T-helper 1 cell treated with Interleukin-12 subunit alpha and Interleukin-12 subunit beta and Interleukin-4 antibody, amounts not matched to agents 30 μg/mL and 1 μg/mL, for 36 hours (primary cell): Measurements from ENCODE around the gene SKA1.
"Not testable (repeated sequence)": the region's sequence is repeated elsewhere in the genome, so short reads cannot be mapped to it uniquely, and the experiment has no call there.

Source experiments
- H3K27ac Mint-ChIP-seq: one replicate; pipeline ENCODE4 v1.8.0; 2021; ENCODE audit warnings: mild to moderate bottlenecking, mixed read lengths
- H3K27me3 Mint-ChIP-seq: one replicate; pipeline ENCODE4 v1.8.0; 2021; ENCODE audit warnings: low read depth, mixed read lengths
- H3K36me3 Mint-ChIP-seq: one replicate; pipeline ENCODE4 v1.8.0; 2021; ENCODE audit warnings: low read depth, mixed read lengths
- H3K4me1 Mint-ChIP-seq: one replicate; pipeline ENCODE4 v1.8.0; 2021; ENCODE audit warnings: low read depth, mixed read lengths
- H3K4me3 Mint-ChIP-seq: one replicate; pipeline ENCODE4 v1.8.0; 2021; ENCODE audit warnings: mild to moderate bottlenecking, moderate library complexity, mixed read lengths
- H3K9me3 Mint-ChIP-seq: one replicate; pipeline ENCODE4 v1.8.0; 2021; ENCODE audit warnings: mixed read lengths

Gene SKA1

DNA sequence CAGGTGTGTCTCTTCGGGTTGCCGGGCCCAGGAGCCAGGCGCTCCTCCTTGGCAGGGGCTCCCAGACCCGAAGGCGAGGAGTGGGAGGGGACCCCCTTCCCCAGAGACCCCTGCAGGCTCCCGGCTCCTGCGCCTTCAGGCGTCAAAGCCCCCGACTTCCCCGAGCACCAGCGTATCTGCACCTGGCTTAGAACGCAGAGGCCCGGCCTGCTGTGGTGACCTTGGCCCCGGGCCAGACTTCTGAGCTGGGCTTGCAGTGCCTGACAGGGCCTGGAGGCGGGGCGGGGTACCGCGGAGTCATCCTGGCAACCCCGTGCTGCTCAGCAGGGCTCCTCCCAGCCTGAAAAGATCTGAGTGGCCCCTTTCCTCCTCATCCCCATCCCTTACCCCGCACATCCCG is 27.0 kb downstream of the SKA1 start:
- H3K27ac Mint-ChIP-seq = no peak overlapping the region
- H3K4me1 Mint-ChIP-seq = no peaks in the 10 kb centered on the region
- peaks cover 69% of the 10 kb centered on the region for H3K27me3 Mint-ChIP-seq
- no peaks in the 10 kb centered on the region for H3K36me3 Mint-ChIP-seq
- H3K9me3 Mint-ChIP-seq = no peaks in the 10 kb centered on the region
- no peak overlapping the region for H3K4me3 Mint-ChIP-seq

DNA sequence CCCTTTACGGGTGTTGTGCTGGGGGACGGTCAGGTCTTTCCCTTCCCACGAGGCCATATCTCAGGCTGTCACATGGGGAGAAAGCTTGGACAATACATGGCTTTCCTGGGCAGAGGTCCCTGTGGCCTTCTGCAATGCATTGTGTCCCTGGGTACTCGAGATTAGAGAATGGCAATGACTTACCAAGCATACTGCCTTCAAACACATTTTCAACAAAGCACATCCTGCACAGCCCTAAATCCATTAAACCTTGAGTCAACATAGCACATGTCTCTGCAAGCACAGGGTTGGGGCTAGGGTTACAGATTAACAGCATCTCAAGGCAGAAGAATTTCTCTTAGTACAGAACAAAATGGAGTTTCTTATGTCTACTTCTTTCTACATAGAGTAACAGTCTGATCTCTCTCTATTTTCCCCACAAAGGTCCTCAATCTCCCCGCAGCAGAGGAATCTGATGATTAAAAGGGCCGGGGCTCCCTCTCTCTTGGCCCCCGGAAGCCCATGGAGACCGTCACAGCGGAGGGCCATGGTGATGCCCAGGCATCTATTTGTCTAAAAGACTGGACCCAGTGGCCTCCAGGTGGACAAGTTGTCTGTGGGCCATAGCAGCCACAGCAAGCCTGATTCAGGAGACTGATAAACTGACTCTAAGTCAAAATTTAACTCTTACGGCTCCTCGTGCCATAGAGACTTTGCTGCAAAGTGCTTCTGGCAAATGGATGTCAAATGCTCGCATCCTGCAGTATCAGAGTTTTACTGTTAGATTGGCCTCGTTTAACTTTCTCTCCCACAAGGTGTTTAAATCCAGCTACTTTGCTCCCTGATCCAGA is 30.1 kb downstream of the SKA1 start:
- H3K27me3 Mint-ChIP-seq = peaks cover 68% of the 10 kb centered on the region
- H3K4me1 Mint-ChIP-seq, H3K4me3 Mint-ChIP-seq: not testable (repeated sequence)

DNA sequence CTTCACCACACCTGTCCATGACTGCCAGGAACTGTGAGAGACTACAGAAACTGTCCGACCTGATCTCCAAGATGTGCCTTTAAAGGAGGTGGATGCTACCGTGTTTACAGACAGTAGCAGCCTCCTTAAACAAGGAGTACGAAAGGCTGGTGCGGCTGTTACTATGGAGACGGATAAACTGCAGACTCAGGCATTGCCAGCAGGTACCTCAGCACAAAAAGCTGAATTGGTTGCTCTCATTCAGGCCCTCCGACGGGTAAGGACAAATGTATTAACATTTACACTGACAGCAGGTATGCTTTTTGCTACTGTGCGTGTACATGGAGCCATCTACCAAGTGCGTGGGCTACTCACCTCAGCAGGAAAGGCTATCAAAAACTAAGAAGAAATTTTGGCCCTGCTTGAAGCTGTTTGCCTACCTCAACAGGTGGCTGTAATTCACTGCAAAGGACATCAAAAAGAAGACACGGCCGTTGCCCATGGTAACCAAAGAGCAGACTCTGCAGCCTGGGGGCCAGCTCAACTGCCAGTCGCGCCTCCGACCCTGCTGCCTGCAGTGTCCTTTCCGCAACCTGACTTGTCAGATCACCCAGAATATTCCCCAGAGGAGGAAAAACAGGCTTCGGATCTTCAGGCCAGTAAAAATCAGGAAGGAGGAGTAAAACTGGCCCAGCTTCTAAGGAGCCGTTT is 30.9 kb downstream of the SKA1 start:
- H3K27me3 Mint-ChIP-seq = peaks cover 67% of the 10 kb centered on the region
- no peak overlapping the region for H3K27ac Mint-ChIP-seq
- H3K4me3 Mint-ChIP-seq = no peak overlapping the region
- no peaks in the 10 kb centered on the region for H3K4me1 Mint-ChIP-seq
- H3K36me3 Mint-ChIP-seq = no peaks in the 10 kb centered on the region
- no peaks in the 10 kb centered on the region for H3K9me3 Mint-ChIP-seq

More for the DNA sequence above, 30.1 kb downstream of the SKA1 start:
- not testable (repeated sequence) for H3K36me3 Mint-ChIP-seq, H3K9me3 Mint-ChIP-seq, H3K27ac Mint-ChIP-seq

DNA sequence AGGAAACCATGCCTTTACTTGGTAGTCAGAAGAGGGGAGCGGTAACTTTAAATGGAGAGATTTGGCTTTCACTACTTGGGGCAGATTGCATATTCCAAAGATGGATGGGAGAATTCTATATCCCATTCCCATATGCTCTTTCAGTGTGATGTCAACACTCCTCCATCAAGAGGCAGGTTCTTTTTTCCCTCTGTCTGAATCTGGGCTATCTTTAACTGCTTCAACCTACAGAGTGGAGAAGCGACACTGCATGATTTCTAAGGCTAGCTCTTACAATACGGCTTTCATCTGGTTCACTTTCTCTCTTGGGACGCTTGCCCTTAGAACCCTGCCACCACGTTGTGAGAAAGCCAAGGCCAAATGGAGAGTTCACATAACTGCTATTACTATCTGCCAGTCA is 34.4 kb downstream of the SKA1 start:
- Mint-ChIP-seq H3K27me3 (peaks cover 45% of the 10 kb centered on the region), H3K9me3 (no peaks in the 10 kb centered on the region)

GRCh38 chr18:50410008-50410407 is 35.2 kb downstream of the SKA1 start:
- Mint-ChIP-seq H3K27me3 (peaks cover 37% of the 10 kb centered on the region), H3K36me3 (no peaks in the 10 kb centered on the region), H3K9me3 (no peaks in the 10 kb centered on the region), H3K4me1 (no peaks in the 10 kb centered on the region), H3K4me3 (no peak overlapping the region), H3K27ac (no peak overlapping the region)

More for the DNA sequence above, 34.4 kb downstream of the SKA1 start:
- Mint-ChIP-seq H3K36me3 (no peaks in the 10 kb centered on the region), H3K27ac (no peak overlapping the region), H3K4me3 (no peak overlapping the region), H3K4me1 (no peaks in the 10 kb centered on the region)

GRCh38 chr18:50410894-50411293 is 36.0 kb downstream of the SKA1 start:
- no peak overlapping the region for H3K27ac Mint-ChIP-seq
- H3K4me3 Mint-ChIP-seq = no peak overlapping the region
- no peaks in the 10 kb centered on the region for H3K36me3 Mint-ChIP-seq
- no peaks in the 10 kb centered on the region for H3K9me3 Mint-ChIP-seq
- peaks cover 29% of the 10 kb centered on the region for H3K27me3 Mint-ChIP-seq
- H3K4me1 Mint-ChIP-seq = no peaks in the 10 kb centered on the region

DNA sequence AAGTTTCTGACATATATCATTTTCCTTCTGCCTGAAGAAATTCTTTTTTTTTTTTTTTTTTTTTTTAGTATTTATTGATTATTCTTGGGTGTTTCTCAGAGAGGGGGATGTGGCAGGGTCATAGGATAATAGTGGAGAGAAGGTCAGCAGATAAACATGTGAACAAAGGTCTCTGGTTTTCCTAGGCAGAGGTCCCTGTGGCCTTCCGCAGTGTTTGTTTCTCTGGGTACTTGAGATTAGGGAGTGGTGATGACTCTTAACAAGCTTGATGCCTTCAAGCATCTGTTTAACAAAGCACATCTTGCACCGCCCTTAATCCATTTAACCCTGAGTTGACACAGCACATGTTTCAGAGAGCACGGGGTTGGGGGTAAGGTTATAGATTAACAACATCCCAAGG is 42.0 kb downstream of the SKA1 start:
- not testable (repeated sequence) for H3K27ac Mint-ChIP-seq, H3K9me3 Mint-ChIP-seq, H3K4me3 Mint-ChIP-seq, H3K27me3 Mint-ChIP-seq, H3K36me3 Mint-ChIP-seq, H3K4me1 Mint-ChIP-seq

GRCh38 chr18:50417705-50418104 is 42.9 kb downstream of the SKA1 start:
- H3K36me3 Mint-ChIP-seq, H3K4me3 Mint-ChIP-seq, H3K9me3 Mint-ChIP-seq, H3K4me1 Mint-ChIP-seq, H3K27ac Mint-ChIP-seq, H3K27me3 Mint-ChIP-seq: not testable (repeated sequence)

- peaks cover 9% of the 10 kb centered on the region for H3K27me3 Mint-ChIP-seq
- H3K36me3 Mint-ChIP-seq = no peaks in the 10 kb centered on the region
- no peak overlapping the region for H3K27ac Mint-ChIP-seq
- no peaks in the 10 kb centered on the region for H3K9me3 Mint-ChIP-seq
- no peaks in the 10 kb centered on the region for H3K4me1 Mint-ChIP-seq
- no peak overlapping the region for H3K4me3 Mint-ChIP-seq
These were observed 43.8 kb downstream of the SKA1 start for GRCh38 chr18:50418650-50419049.

GRCh38 chr18:50422286-50422898 is 47.5 kb downstream of the SKA1 start:
- peaks cover 8% of the 10 kb centered on the region for H3K9me3 Mint-ChIP-seq
- H3K27ac Mint-ChIP-seq = no peak overlapping the region
- no peaks in the 10 kb centered on the region for H3K4me1 Mint-ChIP-seq
- no peak overlapping the region for H3K4me3 Mint-ChIP-seq
- no peaks in the 10 kb centered on the region for H3K36me3 Mint-ChIP-seq
- H3K27me3 Mint-ChIP-seq = peaks cover 22% of the 10 kb centered on the region

DNA sequence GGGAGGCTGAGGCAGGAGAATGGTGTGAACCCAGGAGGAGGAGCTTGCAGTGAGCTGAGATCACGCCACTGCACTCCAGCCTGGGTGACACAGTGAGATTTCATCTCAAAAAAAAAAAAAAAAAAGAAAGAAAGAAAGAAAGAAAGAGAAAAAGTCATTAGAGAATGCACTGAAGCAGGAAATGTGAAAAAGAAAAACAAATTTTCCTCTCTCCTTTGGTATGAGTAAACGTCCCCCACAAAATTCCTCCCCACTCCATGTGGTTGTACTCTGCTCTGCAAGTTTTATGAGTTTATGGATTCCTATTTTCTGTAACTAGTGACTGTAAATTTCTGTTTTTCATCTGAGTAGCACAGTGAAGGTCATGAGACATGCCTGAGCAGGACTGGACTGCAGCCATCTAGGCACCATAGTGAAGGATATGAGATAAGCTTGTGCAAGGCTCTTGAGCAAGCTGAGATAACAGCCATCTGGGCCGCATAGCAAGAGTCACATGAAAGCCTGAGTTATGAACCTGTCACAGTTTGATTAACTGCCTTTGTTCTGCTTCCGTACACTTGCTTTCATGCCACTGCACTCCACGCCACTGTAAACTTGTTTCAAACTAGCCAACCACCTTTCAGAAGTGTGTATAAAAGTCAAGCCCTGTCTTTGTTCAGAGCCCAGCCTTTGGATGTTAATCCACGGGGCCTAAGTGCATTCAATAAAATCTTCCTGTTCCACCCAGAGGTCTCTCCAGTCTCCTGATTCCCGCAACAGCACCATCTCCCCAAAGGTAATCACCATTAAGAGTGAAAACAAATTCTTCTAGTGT is 50.2 kb downstream of the SKA1 start:
- H3K4me1 Mint-ChIP-seq = no peaks in the 10 kb centered on the region
- peaks cover 8% of the 10 kb centered on the region for H3K9me3 Mint-ChIP-seq
- H3K27ac Mint-ChIP-seq = no peak overlapping the region
- H3K4me3 Mint-ChIP-seq = no peak overlapping the region
- no peaks in the 10 kb centered on the region for H3K36me3 Mint-ChIP-seq
- H3K27me3 Mint-ChIP-seq = peaks cover 32% of the 10 kb centered on the region

DNA sequence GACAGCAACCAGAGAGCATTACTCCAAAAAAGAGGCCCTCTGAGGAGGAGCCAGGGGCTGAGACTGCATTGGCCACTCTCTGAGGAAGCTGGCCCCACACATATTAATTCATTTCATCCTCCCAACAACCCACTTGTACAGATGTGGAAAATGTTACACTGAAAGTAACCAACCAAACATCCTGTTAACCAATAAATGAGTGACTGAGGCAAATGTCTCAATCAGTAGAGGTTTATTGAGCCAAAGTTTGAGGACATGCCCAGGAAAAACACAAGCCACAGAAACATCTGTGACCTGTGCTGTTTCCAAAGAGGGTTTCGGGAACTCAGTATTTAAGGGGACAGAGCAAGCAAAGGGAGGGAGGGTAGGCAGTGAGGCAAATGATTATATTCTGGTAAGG is 53.0 kb downstream of the SKA1 start:
- Mint-ChIP-seq H3K9me3 (peaks cover 8% of the 10 kb centered on the region), H3K27me3 (peaks cover 30% of the 10 kb centered on the region), H3K36me3 (no peaks in the 10 kb centered on the region), H3K27ac (no peak overlapping the region), H3K4me1 (no peaks in the 10 kb centered on the region), H3K4me3 (no peak overlapping the region)

GRCh38 chr18:50428531-50429206 is 53.8 kb downstream of the SKA1 start:
- Mint-ChIP-seq H3K36me3 (no peaks in the 10 kb centered on the region), H3K27ac (no peak overlapping the region), H3K4me3 (no peak overlapping the region), H3K27me3 (peaks cover 27% of the 10 kb centered on the region), H3K4me1 (no peaks in the 10 kb centered on the region), H3K9me3 (peaks cover 8% of the 10 kb centered on the region)
